AG04449 (cell line): ENCODE data around the gene CARD19.
A peak's percentile ranks its signal among the peaks of the same experiment; 100 is the strongest.

ENCODE experiments used
- CTCF ChIA-PET: fragments of 350-600 bp; formaldehyde crosslinking; extraction: SDS; loops from one replicate; lab custom pipeline; 2021; ENCODE audit warnings: antibody characterized with exemption; lab: Yijun Ruan, JAX
- POLR2A ChIA-PET: fragments of 400-600, 350-600 bp; formaldehyde crosslinking; extraction: SDS; loops from one replicate; lab custom pipeline; 2020; ENCODE audit warnings: antibody characterized with exemption, inconsistent platforms; lab: Yijun Ruan, JAX
- DNase-seq: peaks from one replicate; pipeline ENCODE4 v3.0.0-alpha.2; 2010; ENCODE audit warnings: low read depth, low spot score
- H3K4me3 ChIP-seq: 2 replicates; pipeline ENCODE4 v1.5.1; 2011; ENCODE audit warnings: low read depth, mild to moderate bottlenecking, control low read depth, low read length
- TF ChIP-seq, protein P1 (sequence below): IDR thresholded peaks from one replicate; pipeline ENCODE4 v1.5.1; 2011; ENCODE audit warnings: mild to moderate bottlenecking, moderate library complexity, low read length, control low read depth, inconsistent platforms; ENCODE audit not compliant: insufficient read depth; ENCODE audit errors: missing control alignments

The CARD19 gene

DNA sequence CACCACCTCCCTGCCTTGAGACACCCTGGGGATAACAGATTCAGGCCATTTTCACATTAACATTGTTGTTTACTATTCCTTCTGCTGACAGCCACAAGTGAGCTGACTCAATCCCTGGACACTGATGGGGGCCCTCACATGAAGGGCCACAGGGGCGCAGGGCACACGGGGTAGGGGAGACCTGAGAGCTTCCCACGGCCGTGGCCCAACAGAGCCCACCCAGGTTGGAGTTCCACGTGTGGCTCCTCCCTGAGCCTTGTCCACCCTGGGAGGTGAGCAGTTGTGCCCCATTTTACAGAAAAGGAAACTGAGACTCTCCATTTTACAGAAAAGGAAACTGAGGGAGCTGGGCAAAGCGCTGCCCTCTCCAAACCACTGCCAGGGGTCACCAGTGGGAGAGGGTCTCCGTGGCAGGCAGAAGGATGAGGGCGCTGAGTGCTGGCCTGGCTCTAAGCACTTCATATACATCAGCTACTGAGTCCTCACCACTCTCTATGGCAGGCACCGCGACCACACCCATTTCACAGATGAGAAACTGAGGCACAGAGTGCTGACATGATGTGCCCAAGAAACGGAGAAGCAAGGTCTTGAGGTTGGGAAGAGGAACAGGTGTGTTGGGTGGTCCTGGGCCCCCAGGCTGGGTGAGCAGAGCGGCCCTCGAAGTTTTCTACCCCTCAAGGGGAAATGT is 35.7 kb downstream of the CARD19 start:
- H3K4me3 ChIP-seq: no peak overlapping the region
- TF ChIP-seq, protein P1, sequence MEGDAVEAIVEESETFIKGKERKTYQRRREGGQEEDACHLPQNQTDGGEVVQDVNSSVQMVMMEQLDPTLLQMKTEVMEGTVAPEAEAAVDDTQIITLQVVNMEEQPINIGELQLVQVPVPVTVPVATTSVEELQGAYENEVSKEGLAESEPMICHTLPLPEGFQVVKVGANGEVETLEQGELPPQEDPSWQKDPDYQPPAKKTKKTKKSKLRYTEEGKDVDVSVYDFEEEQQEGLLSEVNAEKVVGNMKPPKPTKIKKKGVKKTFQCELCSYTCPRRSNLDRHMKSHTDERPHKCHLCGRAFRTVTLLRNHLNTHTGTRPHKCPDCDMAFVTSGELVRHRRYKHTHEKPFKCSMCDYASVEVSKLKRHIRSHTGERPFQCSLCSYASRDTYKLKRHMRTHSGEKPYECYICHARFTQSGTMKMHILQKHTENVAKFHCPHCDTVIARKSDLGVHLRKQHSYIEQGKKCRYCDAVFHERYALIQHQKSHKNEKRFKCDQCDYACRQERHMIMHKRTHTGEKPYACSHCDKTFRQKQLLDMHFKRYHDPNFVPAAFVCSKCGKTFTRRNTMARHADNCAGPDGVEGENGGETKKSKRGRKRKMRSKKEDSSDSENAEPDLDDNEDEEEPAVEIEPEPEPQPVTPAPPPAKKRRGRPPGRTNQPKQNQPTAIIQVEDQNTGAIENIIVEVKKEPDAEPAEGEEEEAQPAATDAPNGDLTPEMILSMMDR: no peak
- CTCF ChIA-PET: interaction anchor here (1.5 to 1.9 kb wide), 2 partner anchors 23 to 24 kb away, joined by 5 to 6 read pairs; no protein-coding TSS in a partner anchor
- no peak for DNase-seq
- POLR2A ChIA-PET: no interaction called here

DNA sequence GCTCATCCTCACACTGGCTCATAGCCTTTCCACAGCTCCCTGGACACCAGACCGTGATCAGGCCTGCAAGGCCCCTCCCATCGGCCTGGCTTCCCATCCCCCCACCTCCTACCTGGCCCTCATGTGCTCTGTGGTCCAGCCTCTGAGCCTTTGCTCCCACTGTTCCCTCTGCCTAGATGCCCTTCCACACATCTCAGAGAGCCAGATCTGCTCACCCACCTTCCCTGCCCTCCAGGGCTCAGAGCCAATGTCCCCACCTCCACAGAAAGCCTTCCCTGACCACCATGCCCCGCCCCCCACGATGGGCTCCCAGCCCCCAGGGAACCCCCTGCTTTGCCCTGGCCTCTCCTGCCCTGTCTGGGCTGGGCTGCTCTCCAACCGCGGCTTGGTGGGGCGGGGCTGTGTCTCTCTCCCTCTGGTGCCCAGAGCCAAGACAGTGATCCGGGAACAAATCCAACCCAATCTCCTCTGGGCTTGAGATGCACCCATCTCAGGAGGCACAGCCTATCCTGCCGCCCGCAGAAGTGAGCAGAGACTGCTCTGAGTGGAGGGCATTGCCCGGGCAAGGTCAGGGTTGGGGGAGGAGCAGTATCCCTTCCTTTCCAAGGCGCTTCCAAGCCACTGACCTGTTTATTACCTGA is 36.4 kb downstream of the CARD19 start:
- POLR2A ChIA-PET: no interaction called here
- peak overlapping the region; percentile 6; the same call in 1 of the 2 replicates for H3K4me3 ChIP-seq

DNA sequence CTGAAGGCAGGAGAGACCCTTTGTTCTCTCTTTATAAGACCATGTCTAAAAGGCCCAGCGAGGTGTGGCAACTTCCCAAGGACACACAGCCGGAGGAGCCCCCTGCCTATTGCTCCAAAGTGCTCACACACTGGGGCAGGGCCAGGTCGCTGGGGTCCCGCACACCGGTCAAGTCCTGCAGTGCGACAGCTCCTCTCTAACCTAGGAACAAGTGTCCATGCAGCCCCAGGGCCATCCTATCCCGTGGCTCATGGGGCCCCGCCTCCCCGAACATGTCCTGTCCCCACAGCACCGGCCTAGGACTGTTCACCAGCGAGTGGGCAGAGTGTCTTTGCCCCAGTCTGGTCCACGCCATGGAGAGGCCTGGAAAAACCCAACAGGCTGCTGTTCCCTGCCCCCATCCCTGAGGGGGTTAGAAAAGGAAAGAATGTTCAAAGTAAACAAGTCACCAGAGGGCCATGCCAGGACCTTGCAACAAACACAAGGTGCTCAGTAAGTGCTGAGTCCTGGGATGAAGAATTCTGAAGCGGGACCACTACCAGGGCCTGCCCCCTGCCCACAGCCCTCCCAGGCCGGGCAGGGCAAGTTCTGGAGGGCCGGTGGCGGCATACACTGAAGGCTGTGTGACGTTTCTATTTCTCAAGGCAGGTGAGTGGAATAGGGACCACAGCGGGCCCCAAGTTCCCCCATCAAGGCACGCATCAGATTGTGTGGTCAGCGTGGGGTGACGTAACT is 37.1 kb downstream of the CARD19 start:
- POLR2A ChIA-PET: interaction anchor here (1.2 kb wide), 1 partner anchor 38 kb away, joined by 4 read pairs; the partner anchor contains the start of gene CARD19
- TF ChIP-seq, protein P1: no peak
- DNase-seq: no peak
- peak overlapping the region; percentile 72 for H3K4me3 ChIP-seq
- CTCF ChIA-PET: interaction anchor here (1.5 to 1.9 kb wide), 2 partner anchors 24 to 35 kb away, joined by 3 to 6 read pairs; no protein-coding TSS in a partner anchor

More for the DNA sequence above, 36.4 kb downstream of the CARD19 start:
- CTCF ChIA-PET: interaction anchor here (1.5 to 1.9 kb wide), 2 partner anchors 23 to 25 kb away, joined by 5 to 6 read pairs; no protein-coding TSS in a partner anchor
- TF ChIP-seq, protein P1: no peak
- DNase-seq: no peak

DNA sequence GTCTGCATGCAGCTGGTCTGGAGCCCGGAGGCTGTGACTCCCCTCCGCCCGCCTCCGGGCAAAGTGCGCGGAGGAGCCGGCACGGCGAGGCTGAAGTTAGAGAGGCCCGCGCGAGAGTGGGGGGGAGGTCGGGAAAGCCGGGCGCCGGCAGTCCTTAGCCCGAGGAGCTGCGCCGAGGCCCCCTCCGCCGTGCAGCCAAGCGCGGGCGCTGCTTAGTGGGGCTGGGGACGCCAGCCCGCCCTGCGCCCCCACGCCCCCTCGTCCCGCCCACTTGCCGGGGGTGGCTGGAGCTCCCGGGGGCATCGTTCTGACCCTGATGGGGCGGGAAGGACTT is 37.6 kb downstream of the CARD19 start:
- ChIA-PET CTCF (interaction anchor here (0.9 to 1.5 kb wide), 2 partner anchors 25 to 36 kb away, joined by 3 read pairs; no protein-coding TSS in a partner anchor), POLR2A (interaction anchor here (1.2 kb wide), 1 partner anchor 38 kb away, joined by 4 read pairs; the partner anchor contains the start of gene CARD19)
- DNase-seq: no peak
- peak overlapping the region; percentile 72 for H3K4me3 ChIP-seq
- TF ChIP-seq, protein P1: no peak

DNA sequence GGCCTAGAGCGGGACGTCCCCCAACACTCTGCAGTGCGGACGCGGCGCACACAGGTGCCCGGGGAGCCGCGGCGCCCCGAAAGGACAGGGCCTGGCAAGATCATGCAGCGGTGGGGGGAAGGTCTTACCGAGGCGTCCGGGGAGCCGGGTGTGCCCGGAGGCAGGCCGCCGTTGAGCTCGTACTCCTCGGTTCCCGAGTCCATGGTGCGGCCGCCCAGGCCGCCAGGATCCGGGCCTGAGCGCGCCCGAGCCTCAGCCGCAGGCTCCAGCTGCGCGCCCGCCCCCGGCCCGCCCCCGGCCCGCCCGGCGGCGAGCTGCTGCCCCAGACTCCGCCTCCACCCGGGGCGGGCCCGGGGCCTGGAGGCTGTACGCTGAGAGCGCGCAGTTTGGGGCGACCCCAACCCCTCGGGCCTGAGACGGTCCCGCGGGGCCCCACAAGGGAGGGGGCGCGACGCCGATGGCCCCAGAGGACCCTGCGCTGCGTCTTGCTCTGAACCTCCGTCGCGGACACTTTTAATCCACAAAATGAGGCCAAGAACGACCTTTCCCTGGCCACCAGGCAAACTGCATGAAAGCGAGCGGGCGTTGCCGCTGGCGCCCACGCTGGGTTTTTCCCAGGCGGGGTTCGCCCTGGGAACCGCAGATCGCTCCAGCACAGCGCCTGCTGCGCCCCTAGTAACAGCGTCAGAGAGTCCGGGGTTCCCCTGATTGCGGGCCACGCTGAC is 38.2 kb downstream of the CARD19 start, which contains the start of gene NINJ1:
NINJ1 (minus strand) TSS at position 237 of the 725 bp plus-strand sequence; CDS start at position 203, 34 bp downstream.
- POLR2A ChIA-PET: interaction anchor here (1.2 kb wide), 1 partner anchor 39 kb away, joined by 4 read pairs; the partner anchor contains the start of gene CARD19
- DNase-seq: no peak
- peak within 1 kb of the TSS; percentile 72 for H3K4me3 ChIP-seq
- CTCF ChIA-PET: interaction anchor here (0.9 to 1.5 kb wide), 2 partner anchors 25 to 36 kb away, joined by 3 read pairs; no protein-coding TSS in a partner anchor
- TF ChIP-seq, protein P1: no peak
